GM12864 (cell line): Measurements from ENCODE around the gene RMRP.

Source experiments
- DNase-seq: peaks from one replicate; pipeline ENCODE4 v3.0.0-alpha.2; 2011; ENCODE audit warnings: low read depth
- H3K4me3 ChIP-seq: 2 replicates; pipeline ENCODE4 v1.5.1; 2011; ENCODE audit warnings: mild to moderate bottlenecking, low read depth, low read length, control low read depth
- CTCF ChIP-seq: IDR thresholded peaks from 2 replicates; pipeline ENCODE4 v1.5.1; 2011; ENCODE audit warnings: low read depth, mild to moderate bottlenecking, moderate library complexity, low read length, control low read depth, inconsistent platforms; ENCODE audit errors: missing control alignments

The RMRP gene

GRCh38 chr9:35687306-35687705, 29.5 kb upstream of the RMRP start:
- no peak for DNase-seq
- TF ChIP-seq CTCF: no peak
- H3K4me3 ChIP-seq: no peak overlapping the region

GRCh38 chr9:35686222-35687203, 28.7 kb upstream of the RMRP start:
- DNase-seq: no peak
- no peak overlapping the region for H3K4me3 ChIP-seq

GRCh38 chr9:35685506-35685905, 27.7 kb upstream of the RMRP start:
- H3K4me3 ChIP-seq: no peak overlapping the region
- no peak for TF ChIP-seq CTCF
- no peak for DNase-seq

More at GRCh38 chr9:35686222-35687203, 28.7 kb upstream of the RMRP start:
- TF ChIP-seq CTCF: no peak

- H3K4me3 ChIP-seq: no peak overlapping the region
- TF ChIP-seq CTCF: no peak
- no peak for DNase-seq
Observed at GRCh38 chr9:35684921-35685320, 27.1 kb upstream of the RMRP start.

- DNase-seq: no peak
- no peak overlapping the region for H3K4me3 ChIP-seq
- no peak for TF ChIP-seq CTCF
Observed at GRCh38 chr9:35683323-35683722, 25.5 kb upstream of the RMRP start.

- no peak overlapping the region for H3K4me3 ChIP-seq
- TF ChIP-seq CTCF: no peak
- no peak for DNase-seq
Observed at GRCh38 chr9:35682520-35683315, 24.9 kb upstream of the RMRP start.
